Activated CD8-positive, alpha-beta memory T cell treated with anti-CD3 and anti-CD28 coated beads, Interleukin-2, amount 50 U/mL, for 4 hours (primary cell): ENCODE data around the gene PARD6G.
A peak's percentile ranks its signal among the peaks of the same experiment; 100 is the strongest.
"Not testable (repeated sequence)": the region's sequence is repeated elsewhere in the genome, so short reads cannot be mapped to it uniquely, and the experiment has no call there.

Experiments used
- DNase-seq: peaks from one replicate; pipeline ENCODE4 v3.0.0-alpha.2; 2020

The PARD6G gene

GRCh38 chr18:80169607-80170006 lies 77.7 kb downstream of the PARD6G start:
- DNase-seq = no peak

DNA sequence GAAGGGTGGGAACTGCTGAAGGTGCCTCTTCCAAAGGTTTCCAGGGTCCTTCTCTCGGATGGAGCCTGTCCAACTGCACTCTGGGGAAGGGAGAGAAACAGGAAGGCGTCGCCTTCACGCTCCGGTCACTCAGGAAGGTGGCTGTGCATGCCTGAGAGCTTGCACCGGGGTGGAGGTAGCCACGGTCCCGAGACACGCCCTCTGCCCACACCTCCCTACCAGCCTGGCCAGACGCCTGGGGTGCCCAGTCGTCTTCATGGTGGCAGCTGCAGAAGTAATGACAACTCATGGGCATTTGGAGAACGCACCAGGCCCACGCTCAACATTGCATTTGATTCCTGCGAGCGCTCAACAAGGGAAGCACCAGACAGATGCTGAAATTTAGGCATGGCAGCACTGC lies 78.3 kb downstream of the PARD6G start:
- DNase-seq = no peak

DNA sequence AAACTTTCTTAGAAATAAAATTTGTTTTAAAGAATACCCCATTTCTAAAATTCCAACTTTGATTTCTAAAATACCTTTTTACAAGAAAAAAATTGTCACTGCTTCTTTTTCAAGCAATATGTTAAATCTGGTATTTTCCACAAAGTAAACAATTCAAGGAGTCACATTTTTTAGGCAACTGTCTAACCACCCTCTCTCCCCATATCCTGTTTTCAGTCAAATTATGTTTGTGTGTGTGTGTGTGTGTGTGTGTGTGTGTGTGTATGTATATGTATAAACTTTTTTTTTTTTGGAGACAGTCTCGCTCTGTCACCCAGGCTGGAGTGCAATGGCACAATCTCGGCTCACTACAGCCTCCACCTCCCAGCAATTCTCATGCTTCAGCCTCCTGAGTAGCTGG lies 79.0 kb downstream of the PARD6G start:
- DNase-seq = no peak

DNA sequence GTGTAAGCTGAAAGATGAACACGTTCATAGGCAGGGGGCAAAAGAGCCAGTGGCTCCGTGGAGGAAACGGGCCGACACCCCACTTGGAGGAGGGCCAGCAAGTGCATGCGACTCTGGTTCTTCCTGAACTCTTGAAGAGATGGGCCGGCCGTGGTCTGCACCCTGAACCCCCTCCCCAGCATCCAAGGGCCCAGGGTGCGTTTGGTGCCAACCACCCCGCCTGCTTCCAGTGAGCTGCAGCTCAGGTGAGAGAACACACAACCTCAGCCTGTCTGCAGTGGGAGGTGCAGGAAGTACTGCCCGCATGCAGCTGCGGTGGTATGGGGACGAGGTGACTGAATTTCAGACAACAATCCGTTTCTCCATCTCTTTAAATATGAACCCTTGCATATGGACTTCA lies 79.4 kb downstream of the PARD6G start:
- DNase-seq = no peak

DNA sequence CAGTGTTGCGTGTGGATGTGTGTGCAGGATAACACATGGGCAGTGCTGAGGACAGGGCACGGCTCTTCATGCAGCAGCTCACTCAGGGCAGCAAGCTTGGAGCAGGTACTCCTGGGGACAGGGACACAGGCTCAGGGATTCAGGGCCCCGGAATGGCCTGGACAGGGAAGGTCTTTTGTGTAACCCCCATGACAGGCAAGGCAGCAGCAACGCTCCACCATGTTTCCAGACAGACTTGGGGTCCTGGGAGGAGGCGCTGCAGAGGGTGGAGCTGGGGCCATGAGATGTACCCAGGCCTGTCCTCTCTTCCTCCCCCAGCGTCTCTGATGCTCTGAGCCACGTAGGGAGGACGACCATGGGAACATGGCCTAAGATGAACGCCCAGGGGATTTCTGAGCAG lies 80.0 kb downstream of the PARD6G start:
- DNase-seq = no peak

DNA sequence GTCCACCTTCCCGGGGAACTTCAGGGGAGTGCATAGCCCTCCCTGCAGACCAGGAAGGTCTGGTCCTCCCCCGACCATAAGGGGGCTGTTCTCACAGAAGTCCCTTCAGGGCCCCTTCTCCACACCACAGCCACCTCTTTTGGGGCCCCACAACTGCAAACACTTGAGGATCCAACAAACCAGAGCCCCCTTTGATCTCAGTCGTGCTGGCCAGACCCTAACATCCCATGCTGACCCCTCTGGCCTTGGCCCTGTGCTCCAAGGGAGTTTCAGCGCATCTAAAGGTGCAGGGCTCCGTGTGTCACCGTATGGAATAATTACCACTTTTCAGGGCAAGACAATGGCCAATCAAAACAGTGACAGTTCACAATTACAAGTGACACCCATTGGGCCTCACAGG lies 80.6 kb downstream of the PARD6G start:
- no peak for DNase-seq

DNA sequence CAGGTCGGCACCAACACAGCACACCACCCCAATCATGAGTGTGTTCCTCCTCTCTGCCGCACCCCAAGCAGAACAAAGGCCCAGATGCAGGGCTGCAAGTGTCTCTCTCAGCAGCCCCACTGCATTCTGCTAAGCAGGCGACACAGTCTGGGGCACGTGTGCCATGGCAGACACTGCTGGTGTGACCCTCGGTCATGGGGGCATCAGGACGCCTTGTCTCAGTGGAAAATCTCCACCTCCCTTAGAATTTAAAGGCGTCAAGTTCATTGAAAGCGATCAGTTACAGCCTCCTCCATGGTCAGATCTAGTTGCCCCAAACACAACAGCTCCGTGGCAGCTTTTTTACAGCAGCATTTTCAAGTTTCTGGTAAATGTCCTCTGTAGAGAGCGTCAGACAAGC lies 81.1 kb downstream of the PARD6G start:
- no peak for DNase-seq

GRCh38 chr18:80164727-80165355 lies 82.5 kb downstream of the PARD6G start:
- DNase-seq = not testable (repeated sequence)

DNA sequence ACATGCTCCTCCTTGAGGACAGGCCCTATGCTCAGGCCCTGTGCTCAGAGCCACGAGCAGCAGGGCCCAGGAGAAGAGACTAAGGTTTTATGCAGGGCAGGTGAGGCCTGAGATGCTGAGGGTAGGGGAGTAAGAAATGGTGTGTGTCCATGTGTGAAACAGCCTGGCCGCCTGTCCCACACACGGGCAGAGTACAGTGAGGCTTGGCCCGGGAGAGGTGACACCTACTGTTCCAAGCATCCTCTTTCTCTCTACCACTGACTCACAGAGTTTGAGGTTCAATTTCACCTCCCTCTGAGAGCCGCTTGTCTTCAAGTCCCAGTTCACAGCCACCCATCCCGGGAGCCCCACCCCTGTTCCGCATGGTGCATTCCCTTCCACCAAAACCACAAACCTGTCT lies 84.1 kb downstream of the PARD6G start:
- no peak for DNase-seq

DNA sequence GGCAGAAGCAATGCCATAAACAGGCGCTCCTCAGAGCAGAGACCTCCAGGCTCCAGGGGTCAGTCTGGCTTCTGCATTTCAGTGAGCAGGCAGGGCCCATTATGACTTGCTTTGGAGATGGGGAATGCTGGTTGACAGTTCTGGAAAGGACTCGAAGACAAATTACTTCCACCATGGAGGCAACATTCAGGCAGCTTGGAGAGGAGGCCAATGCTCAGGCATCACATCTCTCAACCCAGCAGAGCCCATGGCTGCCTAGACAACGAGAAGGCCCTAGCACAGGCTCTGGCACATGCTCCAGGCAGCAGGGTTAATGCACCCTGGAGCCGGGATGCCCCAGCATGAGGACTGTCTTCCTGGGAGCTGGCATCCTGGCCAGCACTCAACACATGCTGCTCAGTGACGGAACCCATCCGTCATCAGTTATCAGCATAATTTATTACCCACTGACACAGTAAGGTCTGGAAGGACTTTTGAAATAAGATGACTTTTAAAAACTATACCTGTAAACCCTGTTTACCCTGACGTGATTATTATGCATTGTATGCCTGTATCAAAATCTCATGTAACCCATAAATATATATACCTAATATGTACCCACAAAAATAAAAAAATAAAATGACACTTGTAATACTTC lies 85.4 kb downstream of the PARD6G start:
- DNase-seq = no peak

GRCh38 chr18:80159713-80160636 lies 87.3 kb downstream of the PARD6G start:
- DNase-seq = peak; percentile 38

GRCh38 chr18:80158365-80158764 lies 88.9 kb downstream of the PARD6G start:
- no peak for DNase-seq

GRCh38 chr18:80157708-80158343 lies 89.5 kb downstream of the PARD6G start:
- peak; percentile 78 for DNase-seq

DNA sequence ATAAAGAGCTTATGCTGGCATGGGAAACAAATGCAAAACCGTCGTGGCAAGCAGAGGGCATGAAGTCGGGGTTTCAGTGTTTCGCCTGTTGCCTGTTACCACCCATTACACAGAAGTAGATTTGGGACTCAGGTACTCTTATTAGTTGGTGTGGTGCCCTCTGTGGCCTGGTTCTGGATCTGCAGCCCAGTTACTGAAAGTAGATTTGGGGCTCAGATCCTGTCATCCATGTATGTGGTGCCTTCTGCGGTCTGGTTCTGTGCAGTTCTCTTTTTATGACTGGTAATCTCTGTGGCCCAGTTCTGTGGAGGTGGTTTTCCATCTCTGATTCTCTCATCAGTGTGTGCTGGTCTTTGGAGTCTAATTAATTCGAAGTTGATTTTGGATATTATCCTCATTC lies 93.0 kb downstream of the PARD6G start:
- peak; percentile 34 for DNase-seq

GRCh38 chr18:80149667-80150066 lies 97.6 kb downstream of the PARD6G start:
- no peak for DNase-seq

GRCh38 chr18:80148326-80149199 lies 98.8 kb downstream of the PARD6G start:
- no peak for DNase-seq

DNA sequence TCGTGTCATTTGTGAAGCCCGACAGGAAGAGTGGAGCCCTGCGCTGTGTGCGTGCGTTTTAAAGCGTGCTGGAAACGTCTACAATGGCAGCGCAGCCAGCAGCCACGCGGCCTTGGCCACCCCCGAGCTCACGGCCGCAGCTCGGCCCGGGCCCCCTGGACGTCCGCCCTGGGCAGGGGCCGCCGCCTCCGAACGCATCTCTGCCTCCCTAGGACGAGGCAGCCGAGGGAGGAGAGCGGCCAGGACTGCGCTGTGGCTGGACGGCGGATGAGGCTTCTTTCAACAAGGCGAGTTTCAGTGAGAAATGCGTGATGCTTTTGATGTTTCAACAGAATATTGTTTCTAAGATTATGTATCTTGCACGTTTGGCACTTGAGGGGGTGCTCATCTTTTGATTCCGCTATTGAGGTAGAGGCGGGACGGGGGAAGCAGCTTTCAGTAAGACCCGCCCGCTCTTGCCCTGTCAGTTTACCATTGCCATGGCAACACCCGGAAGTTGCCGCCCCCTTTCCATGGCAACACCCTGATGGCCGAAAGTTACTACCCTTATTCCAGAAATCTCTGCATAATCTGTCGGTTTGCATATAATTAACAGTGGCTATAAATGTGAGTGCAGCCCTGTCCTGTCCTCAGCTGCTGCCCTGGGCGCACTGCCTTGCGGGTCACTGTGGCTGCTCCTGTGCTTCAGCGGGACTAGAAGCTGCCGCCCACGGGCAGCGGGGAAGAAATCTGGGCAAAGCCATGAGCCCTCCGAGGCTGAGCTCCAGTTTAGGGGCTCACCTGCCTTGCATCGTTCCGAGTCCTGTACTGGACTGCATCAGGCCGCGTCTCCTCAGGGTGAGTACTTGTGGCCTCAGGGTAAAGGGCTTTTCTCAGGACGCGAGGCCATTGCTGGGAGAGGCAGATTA lies 99.6 kb downstream of the PARD6G start:
- DNase-seq = peak; percentile 72

GRCh38 chr18:80147037-80147417 lies 100.3 kb downstream of the PARD6G start:
- DNase-seq = no peak

GRCh38 chr18:80145196-80145804 lies 102.0 kb downstream of the PARD6G start:
- DNase-seq = no peak

GRCh38 chr18:80143881-80144280 lies 103.4 kb downstream of the PARD6G start:
- no peak for DNase-seq

GRCh38 chr18:80140455-80140985 lies 106.8 kb downstream of the PARD6G start:
- no peak for DNase-seq
